ENCODE measurements around the gene CASQ2.

Gene CASQ2

GRCh38 chr1:115677182-115677555 lies 91.3 kb downstream of the CASQ2 start:
- in situ Hi-C loops (cut with MboI; ENCODE audit: low pct_unique_long_range_greater_than_20kb, low sequenced_read_pairs): no loop called here
- DNase-seq: peak; percentile 44

DNA sequence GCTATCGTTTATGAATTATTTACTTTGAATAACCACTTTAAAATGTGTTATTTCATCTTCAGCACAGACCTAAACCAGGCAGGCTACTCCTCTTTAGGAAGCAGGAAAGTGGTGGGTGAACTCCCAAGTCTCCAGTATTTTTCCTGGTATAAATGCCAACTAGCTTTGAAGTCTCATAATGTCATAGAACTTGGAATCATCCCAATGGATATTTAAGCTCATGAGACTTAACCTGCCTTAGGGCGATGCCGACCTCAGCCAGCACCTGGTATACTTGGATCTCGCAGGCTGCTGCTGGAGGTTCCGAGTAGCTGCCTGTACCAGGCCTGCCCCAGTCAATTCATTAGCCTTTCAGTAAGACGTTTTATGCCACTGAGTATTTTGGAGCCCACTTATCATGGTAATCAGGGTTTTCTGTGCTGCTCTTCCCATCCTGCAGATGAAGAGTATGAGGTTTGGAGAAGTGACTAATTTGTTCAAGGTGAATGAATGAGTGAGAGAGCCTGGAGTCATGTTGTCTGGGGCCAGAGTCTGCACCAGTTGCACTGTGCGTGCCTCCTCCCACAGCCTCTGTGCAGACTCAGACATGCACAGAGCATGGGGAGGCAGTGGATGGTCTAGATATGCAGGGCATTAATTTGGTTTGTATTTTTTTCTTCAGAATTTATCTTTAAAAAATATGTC lies 91.9 kb downstream of the CASQ2 start:
- in situ Hi-C loops (cut with MboI; ENCODE audit: low pct_unique_long_range_greater_than_20kb, low sequenced_read_pairs): no loop called here
- no peak for DNase-seq

DNA sequence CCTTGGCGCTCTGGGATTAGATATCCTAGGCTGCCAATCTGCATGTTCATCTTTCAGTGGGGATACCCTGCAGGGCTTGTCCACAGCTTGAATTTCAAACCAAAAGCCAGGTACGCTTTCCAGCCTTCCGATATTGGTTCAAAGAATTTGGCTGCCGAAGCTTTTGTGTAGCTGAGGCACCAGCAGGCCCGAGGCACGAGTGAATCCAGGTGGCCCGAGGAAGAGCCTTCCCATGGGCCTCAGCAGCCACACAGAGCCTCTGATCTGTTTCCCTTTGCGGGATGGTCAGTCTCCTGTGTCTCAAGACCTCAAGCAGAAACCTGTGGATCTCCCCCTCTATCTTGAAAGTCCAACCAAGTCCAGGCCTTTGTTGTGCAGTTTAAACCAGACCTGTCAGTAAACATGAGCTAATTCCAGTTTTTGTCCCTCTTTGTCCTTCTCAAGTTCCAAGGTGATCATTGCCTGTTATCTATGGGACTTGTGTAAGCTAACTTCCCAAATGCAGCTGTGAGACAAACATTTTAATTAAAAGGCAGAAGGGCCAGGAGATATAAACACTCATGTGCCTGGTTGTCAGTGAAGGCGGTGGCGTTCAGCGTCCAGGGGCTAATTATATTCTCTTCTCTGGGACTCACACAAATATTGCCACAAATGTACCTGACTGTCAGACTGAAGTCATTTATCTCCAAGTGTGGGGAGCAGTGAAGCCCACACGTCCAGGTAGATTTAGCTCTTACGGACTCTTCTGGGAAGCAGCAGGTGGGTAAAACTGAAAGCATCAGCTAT lies 96.1 kb downstream of the CASQ2 start:
- in situ Hi-C loops (cut with MboI; ENCODE audit: low pct_unique_long_range_greater_than_20kb, low sequenced_read_pairs): no loop called here
- no peak for DNase-seq

DNA sequence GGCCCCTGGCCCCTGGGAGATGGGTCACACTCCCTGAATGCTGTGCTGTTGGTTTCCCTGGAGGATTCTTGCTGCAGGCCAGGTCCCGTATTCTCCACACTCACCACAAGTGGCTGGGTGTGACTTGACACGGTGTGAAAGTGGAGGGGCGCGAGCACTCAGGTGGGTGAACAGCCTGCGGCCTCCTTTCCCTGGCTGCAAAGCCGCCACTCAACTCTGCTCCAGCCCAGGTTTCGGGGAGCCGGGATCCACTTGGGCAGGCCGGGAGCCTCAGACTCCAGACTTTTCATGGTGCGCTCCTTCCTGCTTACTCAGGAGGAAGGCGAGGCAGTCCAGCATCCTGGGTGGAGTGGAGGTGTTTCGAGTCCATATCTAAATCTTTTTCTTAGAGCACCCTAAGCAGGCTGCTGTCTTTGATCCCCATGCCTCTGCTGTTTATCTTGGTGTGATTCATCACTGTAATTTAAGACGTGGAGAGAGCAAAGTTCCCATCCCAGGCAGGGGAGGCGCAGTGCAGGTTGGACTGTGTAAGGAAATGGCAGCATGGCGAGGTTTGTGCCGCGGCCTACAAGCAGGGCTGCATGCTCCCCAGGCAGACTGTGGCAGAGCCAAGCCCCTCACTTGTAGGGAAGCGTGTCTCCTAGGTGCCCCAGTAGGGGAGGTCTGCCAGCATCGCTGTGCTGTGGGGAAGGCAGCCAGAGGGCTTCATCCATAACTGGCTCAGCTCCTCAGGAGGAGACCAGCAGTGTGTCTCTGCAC lies 97.2 kb downstream of the CASQ2 start:
- DNase-seq: no peak
- in situ Hi-C loops (cut with MboI; ENCODE audit: low pct_unique_long_range_greater_than_20kb, low sequenced_read_pairs): no loop called here

GRCh38 chr1:115670476-115671175 lies 97.9 kb downstream of the CASQ2 start:
- in situ Hi-C loops (cut with MboI; ENCODE audit: low pct_unique_long_range_greater_than_20kb, low sequenced_read_pairs): no loop called here

DNA sequence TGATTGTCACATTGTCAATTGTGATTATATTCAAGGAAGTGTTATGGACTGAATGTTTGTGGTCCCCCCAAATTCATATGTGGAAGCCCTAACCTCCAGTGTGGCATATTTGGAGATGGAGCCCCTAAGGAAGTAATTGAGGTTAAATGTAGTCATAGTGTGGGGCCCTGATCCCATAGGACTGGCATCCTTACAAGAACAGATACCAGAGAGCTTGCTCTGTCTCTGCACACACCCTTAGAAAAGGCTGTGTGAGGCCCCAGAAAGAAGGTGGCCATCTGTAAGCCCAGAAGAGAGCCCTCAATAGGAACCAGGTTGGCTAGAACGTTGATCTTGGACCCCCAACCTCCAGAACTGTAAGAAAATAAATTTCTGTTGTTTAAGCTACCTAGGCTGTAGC lies 98.6 kb downstream of the CASQ2 start:
- no peak for DNase-seq
- in situ Hi-C loops (cut with MboI; ENCODE audit: low pct_unique_long_range_greater_than_20kb, low sequenced_read_pairs): no loop called here

More at GRCh38 chr1:115670476-115671175, 97.9 kb downstream of the CASQ2 start:
- DNase-seq: peak; percentile 93

DNA sequence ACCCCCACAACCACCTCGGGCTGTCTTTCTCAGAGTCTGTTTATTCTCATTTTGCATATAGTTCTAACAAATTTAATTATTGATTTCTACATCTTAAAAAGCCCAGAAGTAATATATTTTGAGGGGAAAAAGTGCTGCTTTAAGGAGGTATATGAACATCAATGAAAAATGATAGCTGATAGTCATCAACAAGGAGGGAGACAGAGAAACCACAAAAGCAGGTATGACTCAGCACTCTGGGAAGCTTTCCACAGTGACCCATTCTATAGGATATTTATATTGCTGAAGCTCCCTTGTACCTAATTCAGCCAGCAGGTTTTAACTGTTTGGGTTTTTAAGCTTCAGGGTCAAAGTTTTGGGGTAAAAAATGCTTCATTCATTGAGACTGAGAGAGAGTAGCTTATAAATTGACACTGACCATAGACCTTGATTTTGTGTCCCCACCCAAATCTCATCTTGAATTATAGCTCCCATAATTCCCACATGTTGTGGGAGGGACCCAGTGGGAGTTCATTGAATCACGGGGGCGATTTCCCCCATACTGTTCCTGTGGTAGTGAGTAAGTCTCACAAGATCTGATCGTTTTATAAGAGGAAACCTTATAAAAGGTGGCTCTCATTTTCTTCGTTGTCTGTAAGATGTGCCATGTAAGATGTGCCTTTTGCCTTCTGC lies 99.4 kb downstream of the CASQ2 start:
- in situ Hi-C loops (cut with MboI; ENCODE audit: low pct_unique_long_range_greater_than_20kb, low sequenced_read_pairs): no loop called here
- peak; percentile 71 for DNase-seq

GRCh38 chr1:115668579-115668978 lies 99.9 kb downstream of the CASQ2 start:
- peak; percentile 75 for DNase-seq
- in situ Hi-C loops (cut with MboI; ENCODE audit: low pct_unique_long_range_greater_than_20kb, low sequenced_read_pairs): no loop called here

GRCh38 chr1:115666702-115667101 lies 101.8 kb downstream of the CASQ2 start:
- in situ Hi-C loops (cut with MboI; ENCODE audit: low pct_unique_long_range_greater_than_20kb, low sequenced_read_pairs): no loop called here
- DNase-seq: no peak

DNA sequence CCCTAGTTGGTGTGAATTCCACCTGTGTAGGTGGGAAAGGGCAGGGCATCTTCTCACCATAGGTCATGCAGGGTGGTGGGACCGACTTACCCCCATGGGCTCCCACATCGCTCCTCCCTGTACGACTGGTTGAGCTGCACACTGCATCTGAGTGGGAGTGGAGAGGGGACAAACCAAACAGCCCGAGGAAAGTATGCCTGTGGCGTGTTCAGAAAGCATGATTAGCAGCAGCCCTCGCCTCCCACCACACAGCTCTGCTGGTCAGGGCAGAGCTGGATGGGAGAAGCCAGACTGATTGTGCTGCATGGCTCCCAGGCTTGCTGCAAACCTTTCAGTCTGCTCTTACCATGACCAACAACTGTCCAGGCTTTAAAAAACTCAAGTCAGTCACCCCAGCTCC lies 102.3 kb downstream of the CASQ2 start:
- in situ Hi-C loops (cut with MboI; ENCODE audit: low pct_unique_long_range_greater_than_20kb, low sequenced_read_pairs): no loop called here

DNA sequence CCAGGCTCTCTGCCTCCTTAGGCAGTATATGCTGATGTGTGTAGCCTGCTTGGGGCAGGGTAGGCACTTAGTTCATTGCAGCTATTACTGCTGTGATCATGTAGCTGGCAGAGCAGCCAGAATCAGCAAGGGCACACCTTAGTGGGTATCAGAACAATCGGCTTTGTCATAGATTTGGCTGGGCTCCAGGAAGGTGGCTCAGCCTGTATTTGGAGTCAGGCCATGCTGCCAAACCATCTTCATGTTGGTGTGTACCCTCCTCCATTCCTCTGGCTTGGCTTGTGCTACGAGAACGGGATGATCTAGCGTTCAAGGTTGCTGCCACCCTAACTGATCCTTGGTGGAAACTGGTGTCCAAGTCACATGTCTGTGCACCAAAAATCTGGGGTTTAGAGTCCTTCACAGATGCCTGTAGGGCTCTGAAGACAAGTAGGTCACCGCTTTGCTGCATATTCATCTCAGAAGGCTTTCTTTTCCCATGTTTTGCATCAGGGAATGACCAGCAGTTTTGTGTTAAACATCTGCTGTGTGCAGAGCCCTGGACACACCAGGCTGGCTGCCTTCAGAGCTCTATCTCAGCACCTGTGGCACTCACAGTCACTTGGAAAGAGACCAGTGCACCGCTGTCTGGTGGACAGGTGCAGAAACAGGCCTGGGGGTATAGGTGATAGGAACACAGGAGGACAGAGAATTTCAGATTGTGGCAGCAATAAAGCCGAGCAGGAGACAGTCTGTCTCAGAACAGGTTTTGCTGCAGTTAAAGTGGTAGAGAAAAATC lies 103.0 kb downstream of the CASQ2 start:
- no peak for DNase-seq
- in situ Hi-C loops (cut with MboI; ENCODE audit: low pct_unique_long_range_greater_than_20kb, low sequenced_read_pairs): no loop called here

More for the DNA sequence above, 102.3 kb downstream of the CASQ2 start:
- DNase-seq: no peak

DNA sequence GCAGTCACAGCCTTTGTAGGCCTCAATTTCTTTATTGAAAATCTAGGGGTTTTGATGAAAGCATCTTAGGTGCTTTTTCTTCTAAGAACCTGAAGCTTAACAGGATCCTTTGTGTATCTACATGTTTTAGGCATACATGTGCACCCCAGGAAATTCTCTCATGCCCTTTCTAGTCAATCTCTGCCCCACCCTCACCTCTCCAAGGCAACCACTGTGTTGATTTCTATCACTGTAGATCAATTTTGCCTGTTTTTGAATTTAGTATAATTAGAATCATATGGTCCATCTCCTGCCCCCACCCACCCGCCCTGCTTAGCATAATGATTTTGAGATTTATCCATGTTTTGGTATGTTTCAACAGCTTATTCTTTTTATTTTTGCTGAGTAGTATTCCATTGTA lies 107.4 kb downstream of the CASQ2 start:
- no peak for DNase-seq
- in situ Hi-C loops (cut with MboI; ENCODE audit: low pct_unique_long_range_greater_than_20kb, low sequenced_read_pairs): no loop called here

DNA sequence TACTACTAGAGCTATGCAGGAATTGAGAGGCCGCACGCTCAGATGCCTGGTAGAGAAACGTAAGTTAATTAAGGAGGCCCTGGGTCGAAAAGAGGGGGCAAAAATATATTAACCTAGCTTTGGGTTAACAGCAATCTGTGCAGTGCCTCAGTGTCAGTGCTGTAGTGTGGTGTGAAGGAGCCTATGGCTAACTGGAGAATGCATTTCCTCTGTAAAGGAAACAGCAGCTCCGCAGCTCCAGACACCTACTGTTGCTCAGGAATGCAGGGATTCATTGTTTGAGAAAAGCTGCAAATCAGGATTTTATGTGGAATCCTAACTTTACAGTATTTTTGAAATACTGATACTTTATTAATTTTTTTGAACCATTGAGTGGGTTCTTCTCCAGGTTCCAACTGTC lies 108.4 kb downstream of the CASQ2 start:
- no peak for DNase-seq
- in situ Hi-C loops (cut with MboI; ENCODE audit: low pct_unique_long_range_greater_than_20kb, low sequenced_read_pairs): no loop called here

DNA sequence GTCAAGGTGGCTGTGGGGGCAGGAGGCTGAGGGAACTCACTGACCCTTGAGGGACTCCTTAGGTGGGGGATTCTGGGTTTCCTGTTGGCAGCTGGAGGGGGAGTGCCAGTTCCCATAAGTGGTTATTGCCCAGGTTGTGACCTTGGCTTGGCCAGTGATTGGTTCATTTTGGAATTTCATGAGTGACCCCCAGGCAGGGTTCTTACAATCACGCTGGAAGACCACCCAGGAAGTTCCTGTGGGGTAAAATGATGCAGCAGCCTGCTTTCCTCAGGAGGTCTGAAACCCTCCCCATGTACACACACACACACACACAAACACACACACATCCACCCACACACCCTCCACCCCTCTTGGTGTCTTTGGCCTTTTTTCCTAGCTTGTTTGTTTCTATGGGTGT lies 109.9 kb downstream of the CASQ2 start:
- in situ Hi-C loops (cut with MboI; ENCODE audit: low pct_unique_long_range_greater_than_20kb, low sequenced_read_pairs): no loop called here
- no peak for DNase-seq

- no peak for DNase-seq
- in situ Hi-C loops (cut with MboI; ENCODE audit: low pct_unique_long_range_greater_than_20kb, low sequenced_read_pairs): no loop called here
Measured at GRCh38 chr1:115656461-115657077, 111.9 kb downstream of the CASQ2 start.

- in situ Hi-C loops (cut with MboI; ENCODE audit: low pct_unique_long_range_greater_than_20kb, low sequenced_read_pairs): no loop called here
- DNase-seq: no peak
Measured at GRCh38 chr1:115655916-115656315, 112.6 kb downstream of the CASQ2 start.

- in situ Hi-C loops (cut with MboI; ENCODE audit: low pct_unique_long_range_greater_than_20kb, low sequenced_read_pairs): no loop called here
- DNase-seq: peak; percentile 79
Measured at GRCh38 chr1:115655306-115655663, 113.2 kb downstream of the CASQ2 start.
